NCI-H510A treated with DMSO at 0.1 percent for 48 hours (cell line): ENCODE measurements around the gene MAZ.
A peak's percentile ranks its signal among the peaks of the same experiment; 100 is the strongest.

Source experiments
- DNase-seq: peaks from one replicate; lab custom pipeline; 2025; lab: John Stamatoyannopoulos, UW

Gene MAZ

DNA sequence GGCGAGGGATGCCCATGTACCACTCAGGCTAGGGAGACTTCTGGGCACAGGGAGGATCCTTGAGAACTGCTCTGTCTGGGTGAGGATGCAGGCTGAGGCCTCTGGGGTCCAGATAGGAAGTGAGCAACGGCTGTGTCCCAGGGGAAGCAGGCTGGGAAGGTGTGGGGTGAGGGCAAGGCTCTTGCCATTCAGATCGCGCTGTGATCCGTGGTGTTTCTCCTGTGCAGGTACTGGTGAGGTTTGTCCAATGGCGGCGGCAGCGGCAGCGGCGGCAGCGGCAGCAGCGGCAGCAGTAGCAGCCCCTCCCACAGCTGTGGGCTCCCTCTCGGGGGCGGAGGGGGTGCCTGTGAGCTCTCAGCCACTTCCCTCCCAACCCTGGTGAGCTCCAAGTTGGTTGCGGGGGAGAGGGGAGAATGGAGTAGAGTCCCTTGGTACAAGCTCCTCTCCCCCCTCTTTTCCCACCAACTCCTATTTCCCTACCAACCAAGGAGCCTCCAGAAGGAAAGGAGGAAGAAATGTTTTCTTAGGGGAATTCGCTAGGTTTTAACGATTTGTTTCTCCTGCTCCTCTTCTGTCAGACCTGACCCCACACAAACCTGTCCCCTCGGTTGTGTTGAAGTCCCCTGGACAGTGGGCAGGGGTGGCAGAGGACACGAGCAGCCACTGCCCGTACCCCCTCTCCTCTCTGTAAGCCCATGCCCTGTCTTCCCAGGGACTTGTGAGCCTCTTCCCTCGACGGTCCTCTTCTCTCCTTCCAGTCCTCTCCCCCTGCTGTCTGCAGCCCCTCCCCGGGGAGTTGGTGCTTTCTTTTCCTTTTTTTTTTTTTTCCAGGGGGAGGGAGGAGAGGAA is 3.7 kb downstream of the MAZ start:
- DNase-seq = no peak

- DNase-seq = no peak
These were observed 4.4 kb downstream of the MAZ start for GRCh38 chr16:29810699-29811169.

- peak; percentile 94 for DNase-seq
These were observed 5.0 kb downstream of the MAZ start for GRCh38 chr16:29811170-29811895.

DNA sequence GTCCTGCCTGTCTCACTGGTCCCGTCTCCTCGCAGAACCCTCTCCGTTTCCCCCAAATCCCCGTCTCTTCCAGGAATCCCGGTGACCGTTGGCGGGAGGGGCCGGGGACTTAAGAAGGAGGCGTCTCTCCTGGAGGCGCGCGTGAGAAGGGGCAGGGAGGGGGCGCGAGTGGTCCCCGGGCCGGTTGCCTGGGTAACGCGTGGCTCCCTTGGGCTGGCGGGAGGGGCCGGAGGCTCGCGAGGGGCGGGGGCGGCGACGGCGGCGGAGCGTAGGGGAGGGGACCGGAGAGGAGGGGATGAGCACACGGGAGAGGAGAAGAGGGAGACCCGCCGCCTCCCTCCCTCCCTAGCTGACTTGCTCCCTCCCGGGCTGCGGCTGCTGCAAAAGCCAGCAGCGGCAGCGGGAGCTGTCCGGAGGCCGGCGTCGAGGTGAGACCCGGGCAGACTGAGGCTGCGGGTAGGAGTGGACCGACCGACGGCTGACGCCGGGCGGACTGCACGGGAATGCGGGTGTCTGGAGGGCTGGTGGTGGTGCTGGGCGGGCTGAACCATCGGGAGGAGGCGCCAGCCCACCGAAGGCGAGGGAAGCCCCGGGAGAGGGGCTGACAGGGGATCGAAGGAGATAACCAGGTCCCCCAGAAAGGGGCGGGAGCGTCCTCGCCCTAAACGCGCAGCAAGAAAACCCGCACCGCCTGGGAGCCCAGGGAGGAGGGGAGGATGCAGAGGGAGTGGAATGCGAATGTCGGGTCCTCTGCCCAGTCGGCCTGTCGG is 5.8 kb downstream of the MAZ start, which contains the start of gene PRRT2:
TSS of gene PRRT2 (plus strand) at position 298 of the 770 bp plus-strand sequence. CDS start 862 bp downstream, outside the sequence.
- peak; percentile 71 for DNase-seq

DNA sequence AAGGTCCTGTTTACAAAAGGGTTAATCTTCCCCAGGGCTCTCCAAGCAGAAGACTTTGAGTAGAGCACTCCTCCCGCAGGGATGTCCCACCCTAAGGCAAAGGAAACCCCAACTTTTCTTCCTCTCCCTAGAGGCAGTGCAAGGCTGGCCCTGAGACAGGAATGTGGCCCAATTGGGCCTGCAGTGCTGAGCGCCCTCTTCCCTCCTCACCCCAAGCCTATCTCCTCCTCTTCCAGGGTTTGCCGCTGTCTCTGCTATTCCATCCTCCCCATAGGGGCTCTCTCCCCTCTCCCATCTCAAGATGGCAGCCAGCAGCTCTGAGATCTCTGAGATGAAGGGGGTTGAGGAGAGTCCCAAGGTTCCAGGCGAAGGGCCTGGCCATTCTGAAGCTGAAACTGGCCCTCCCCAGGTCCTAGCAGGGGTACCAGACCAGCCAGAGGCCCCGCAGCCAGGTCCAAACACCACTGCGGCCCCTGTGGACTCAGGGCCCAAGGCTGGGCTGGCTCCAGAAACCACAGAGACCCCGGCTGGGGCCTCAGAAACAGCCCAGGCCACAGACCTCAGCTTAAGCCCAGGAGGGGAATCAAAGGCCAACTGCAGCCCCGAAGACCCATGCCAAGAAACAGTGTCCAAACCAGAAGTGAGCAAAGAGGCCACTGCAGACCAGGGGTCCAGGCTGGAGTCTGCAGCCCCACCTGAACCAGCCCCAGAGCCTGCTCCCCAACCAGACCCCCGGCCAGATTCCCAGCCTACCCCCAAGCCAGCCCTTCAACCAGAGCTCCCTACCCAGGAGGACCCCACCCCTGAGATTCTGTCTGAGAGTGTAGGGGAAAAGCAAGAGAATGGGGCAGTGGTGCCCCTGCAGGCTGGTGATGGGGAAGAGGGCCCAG is 6.7 kb downstream of the MAZ start:
- DNase-seq = no peak

GRCh38 chr16:29813644-29814562 is 7.6 kb downstream of the MAZ start:
- DNase-seq = no peak

- no peak for DNase-seq
These were observed 8.3 kb downstream of the MAZ start for GRCh38 chr16:29814592-29814991.

DNA sequence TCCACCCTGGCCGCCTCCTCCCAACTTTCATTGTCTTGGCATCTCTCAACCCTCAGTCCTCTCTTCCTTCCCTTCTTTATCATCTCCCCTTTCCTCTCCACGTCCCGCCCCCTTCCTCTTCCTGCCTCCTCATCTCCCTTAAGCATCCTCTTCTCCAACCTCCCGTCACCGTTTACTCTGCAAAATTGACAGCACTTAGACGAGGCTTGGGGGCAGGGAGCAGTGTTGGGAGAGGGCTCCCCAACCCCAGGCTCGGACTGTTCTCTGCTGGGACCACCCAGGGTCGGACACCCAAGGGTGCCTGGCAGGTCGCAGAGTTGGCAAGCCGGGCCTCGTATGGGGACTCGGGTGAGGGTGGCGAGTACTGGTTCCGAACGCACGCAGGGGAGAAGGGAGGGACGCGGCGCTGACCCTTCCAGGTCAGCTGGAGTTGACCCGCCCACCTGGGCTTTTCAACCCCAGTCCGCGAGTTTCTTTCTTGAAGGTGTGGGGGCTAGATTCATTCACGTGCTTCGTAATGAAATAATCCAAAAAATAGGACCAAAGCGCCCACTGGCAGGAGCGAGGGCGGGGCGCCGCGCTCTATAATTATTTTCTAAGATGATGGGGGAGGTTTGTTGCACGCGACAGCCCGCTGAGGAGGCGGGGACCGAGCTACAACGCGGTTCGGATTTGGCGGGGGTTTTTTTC is 8.8 kb downstream of the MAZ start:
- peak; percentile 46 for DNase-seq

- peak; percentile 99 for DNase-seq
These were observed 9.7 kb downstream of the MAZ start, which contains the start of gene PAGR1 for GRCh38 chr16:29815793-29816693. PAGR1 (plus strand) TSS chr16:29816152; CDS start chr16:29816526, 374 bp downstream.

GRCh38 chr16:29816694-29817441 is 10.5 kb downstream of the MAZ start:
- peak; percentile 84 for DNase-seq

- no peak for DNase-seq
These were observed 11.8 kb downstream of the MAZ start for GRCh38 chr16:29818082-29818481.

- no peak for DNase-seq
These were observed 13.2 kb downstream of the MAZ start for GRCh38 chr16:29819506-29819905.

GRCh38 chr16:29820271-29820701 is 14.0 kb downstream of the MAZ start, which contains the start of gene MVP:
MVP (plus strand) TSS chr16:29820462; CDS start chr16:29830550, 10,088 bp downstream.
- peak; percentile 87 for DNase-seq

DNA sequence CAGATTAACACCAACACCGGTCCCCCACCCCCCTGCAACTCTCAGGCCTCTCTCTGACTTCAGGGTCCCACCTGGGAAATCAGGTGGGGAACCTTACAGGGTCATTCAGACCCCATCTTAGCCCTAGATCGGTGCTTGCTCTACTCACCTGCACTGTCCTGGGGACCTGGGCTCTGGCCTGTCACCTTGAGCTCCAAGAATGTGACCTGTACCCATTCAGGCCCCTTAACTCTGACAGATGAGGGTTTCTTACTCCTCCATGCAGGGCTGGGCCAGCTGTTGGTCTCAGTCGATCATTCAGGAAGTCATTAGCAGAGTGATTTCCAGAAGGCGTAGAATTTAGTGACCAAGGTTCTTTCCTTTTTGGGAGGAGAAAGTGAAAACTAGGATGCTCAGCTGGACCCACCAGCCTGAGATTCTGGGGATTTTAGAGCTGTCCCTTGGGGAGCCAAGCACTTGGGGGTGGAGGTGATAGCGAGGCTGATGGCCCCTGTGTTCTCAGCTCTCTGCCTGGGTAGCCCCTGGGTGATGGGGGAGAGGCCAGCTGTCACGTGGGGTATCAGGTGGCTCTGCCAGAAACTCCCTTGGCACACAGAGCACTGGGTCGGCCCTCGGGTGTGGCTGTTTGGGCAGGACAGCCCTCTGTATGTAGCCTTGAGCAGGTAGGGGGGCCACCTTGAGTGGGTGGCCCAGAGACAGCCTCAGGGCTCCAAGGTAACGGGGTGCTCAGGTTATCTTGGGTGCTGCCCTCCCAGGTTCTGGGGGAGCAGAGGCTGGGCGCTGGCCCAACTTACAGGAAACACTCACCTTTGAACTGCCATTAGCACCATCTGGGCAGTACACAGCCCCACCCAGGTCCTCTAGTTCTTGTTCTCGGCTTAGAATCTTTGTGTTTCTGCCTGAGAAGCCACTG is 14.7 kb downstream of the MAZ start:
- DNase-seq = no peak

GRCh38 chr16:29821643-29822115 is 15.3 kb downstream of the MAZ start:
- DNase-seq = no peak

DNA sequence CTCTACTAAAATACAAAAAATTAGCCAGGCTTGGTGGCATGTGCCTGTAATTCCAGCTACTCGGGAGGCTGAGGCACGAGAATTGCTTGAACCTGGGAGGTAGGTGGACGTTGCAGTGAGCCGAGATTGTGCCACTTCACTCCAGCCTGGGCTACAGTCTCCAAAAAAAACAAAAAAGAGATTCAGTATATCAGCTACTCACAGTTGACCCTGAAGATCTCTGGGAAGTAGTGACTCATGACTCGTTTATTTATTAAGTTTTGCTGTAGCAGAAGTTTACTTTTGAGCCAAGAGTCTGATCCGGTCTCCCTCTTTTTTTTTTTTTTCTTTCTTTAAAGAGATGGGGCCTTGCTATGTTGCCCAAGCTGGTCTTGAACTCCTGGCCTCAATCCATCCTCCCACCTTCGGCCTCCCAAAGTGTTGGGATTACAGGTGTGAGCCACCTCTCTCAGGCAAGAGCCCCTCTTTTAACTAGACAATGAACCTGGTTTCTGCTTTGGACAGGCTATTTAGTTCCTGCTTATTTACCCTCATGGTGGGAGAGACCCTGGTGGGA is 18.3 kb downstream of the MAZ start:
- DNase-seq = no peak
